ENCODE results near the gene CNN3.
A peak's percentile ranks its signal among the peaks of the same experiment; 100 is the strongest.

The CNN3 gene

GRCh38 chr1:94926915-94927404 lies at the start of gene CNN3:
TSS of gene CNN3 (minus strand) at chr1:94927110. CDS start at chr1:94926894, 216 bp downstream.
- peak; percentile 66 for DNase-seq

DNA sequence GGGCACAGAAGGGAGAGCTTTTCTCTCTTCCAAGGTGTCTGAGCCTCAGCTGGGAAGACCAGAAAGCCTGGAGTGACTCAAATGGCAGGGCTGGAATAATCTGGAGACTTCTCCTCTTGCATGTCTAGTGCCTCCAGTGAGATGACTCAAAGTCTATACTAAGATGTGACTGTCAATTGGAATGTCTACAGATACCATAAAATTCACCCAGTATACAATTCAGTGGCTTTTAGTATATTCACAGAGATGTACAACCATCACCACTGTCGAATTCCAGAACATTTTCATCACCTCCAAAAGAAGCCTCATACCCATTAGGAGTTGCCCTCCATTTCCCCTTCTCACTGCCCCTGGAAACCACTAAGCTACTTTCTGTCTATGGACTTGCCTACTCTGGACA lies 47.9 kb upstream of the CNN3 start:
- DNase-seq, result no peak

DNA sequence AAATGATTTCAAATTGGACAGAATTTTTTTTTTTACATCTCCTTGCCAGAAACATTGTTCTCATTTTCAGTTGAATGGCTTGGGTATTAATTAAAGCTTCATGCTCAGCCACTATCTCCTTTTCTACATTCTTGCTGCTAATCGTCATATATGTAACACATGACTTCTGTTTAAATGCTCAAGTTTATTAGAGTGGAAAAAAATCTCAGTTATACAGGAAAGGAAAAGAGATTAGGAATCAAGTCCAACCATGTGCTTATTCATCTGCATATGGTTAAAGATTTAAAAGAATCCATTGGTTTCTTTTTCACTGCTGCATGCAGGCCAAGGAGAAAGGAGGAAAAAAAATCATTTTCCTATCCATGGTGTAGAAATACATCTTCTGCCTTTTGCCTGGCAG lies 47.3 kb upstream of the CNN3 start:
- DNase-seq, result no peak

DNA sequence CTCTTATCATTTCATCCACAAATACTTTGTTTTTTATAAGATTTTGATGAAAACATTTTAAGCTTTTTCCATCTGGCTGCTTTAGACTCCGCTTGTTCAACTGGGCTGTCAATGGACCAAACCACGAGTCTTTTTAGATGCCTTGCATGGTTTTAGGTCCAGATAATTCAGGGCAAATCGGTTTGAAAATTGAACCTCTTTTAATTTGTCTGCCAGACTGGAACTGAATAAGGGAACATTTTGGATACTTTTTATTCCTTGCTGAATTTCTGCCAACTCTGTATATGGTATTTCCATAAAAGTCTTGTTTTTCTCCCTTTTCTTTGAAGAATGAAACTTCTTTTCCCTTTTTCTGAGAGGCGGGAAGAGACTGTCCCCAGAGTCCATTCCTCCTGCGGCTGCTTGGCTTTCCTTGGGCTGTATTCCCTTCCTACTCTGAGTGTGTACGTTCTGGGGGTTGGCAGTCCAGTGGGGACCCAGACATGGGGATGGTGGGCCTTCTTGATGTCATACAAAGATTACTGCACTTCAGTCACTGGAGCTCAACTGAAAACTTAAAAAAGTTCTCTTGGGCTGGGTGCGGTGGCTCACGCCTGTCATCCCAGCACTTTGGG lies 46.5 kb upstream of the CNN3 start:
- no peak for DNase-seq

GRCh38 chr1:94971491-94971924 lies 44.6 kb upstream of the CNN3 start:
- DNase-seq, result no peak

- no peak for DNase-seq
Observed at GRCh38 chr1:94970783-94971182, 43.9 kb upstream of the CNN3 start.

- DNase-seq, result no peak
Observed at GRCh38 chr1:94969137-94969536, 42.2 kb upstream of the CNN3 start.

DNA sequence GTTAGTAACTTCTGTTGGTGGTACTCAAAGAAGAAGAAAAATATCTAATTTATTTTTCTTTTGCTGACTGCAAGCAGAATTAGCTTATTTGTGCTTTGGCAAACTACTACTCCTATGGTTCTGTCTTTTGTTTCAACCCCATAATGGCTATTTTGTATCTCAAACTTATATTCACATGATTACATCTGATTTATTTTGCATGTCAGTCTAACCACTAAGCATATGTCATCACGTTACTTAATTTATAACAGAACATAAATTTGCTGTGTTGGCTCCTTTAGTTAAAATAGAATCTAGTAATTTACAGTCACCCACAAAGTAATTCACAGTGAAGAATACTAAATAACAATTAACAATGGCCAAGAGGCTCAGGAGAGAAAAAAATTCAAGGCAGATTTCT lies 39.1 kb upstream of the CNN3 start:
- DNase-seq, result no peak

DNA sequence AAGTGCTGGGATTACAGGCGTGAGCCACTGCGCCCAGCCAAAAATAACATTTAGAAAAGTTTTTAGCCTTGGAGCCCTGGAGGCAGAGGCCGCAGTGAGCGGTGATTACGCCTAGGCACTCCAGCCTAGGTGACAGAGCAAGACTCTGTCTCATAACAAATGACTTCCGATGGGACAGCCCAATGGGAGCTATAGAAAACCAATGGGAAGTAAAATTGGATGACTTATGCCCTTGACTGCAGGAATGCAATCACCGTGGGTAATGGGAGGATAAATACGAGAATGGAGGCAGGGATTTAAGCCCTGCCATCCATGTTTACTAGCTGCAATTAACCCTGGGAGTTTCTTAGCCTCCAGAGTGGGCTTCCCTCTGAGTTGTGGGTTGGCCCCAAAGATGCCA lies 37.0 kb upstream of the CNN3 start:
- no peak for DNase-seq

- no peak for DNase-seq
Observed at GRCh38 chr1:94962409-94963265, 35.7 kb upstream of the CNN3 start.

DNA sequence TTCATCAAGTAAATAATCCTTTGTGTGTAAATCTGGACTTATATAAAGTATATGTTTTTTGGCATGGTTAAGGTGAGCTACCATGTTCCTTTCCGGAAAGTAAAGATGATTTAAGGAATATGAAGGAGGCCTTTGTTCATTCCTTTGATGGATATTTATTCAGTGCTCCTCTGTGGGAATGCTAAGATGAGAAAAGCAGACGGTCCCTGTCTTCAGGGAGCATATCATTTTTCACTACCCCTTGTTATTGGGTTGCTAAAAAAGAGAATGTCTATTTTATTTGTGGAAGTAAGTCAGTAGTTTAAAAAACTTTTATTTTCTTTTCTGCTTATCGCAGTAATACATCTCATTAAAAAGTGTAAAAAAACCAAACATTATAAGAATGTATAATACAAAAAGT lies 35.1 kb upstream of the CNN3 start:
- DNase-seq, result no peak

DNA sequence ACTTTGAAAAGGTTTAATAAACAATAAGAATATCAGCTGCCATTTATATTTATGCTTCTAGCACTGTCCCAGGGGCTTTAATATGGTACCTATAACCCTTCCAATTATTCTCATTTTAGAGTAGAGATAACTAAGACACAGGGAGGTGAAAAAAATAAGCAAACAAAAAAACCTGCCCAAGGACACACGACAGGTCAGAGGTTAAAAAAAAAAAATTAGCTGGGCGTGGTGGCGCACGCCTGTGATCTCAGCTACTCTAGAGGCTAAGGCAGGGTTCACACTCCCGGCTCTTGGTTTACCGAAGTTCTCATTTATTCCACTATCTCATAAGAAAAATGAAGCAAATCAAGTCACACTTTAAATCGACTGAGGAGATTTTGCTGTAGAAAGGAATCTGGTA lies 34.7 kb upstream of the CNN3 start:
- DNase-seq, result no peak

- no peak for DNase-seq
Observed at GRCh38 chr1:94958081-94958480, 31.2 kb upstream of the CNN3 start.

DNA sequence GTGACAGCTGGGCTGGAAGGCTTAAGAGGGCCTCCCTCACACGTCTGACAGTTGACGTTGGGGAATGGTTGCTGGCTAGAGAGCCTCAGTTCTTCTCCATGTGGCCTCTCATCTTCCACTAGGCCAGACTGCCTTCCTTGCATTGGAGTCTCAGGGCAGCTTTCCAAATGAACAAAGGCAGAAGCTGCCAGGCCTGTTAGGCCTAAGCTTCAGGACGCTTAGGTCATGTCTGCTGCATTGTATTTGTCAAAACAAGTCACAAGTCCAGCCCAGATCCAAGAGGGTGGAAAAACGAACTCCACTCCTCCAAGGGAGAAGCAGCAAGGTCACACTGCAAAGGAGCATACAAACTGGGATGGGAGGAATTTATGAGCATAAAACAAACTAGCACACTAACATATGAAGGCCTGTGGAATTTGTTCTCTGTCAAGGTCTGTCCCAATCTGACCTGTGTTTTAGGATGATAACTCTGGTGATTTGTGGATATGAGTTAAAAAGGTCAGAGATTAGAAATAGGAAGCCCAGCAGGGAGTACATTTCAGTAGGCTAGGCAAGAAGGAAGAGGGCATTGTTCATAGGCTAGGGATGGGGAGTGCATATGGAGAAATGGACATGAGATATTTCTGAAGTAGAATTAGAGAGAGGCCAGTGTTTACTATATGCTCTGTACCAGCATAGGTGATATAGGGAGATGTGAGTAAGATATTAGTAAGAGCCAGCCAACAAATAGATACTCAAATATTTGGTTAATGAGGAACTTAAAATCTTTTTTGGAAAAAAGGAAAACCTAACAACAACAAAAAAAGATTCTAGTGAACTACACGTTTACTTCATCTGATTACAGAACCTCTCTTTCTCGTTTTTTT lies 29.1 kb upstream of the CNN3 start:
- no peak for DNase-seq

DNA sequence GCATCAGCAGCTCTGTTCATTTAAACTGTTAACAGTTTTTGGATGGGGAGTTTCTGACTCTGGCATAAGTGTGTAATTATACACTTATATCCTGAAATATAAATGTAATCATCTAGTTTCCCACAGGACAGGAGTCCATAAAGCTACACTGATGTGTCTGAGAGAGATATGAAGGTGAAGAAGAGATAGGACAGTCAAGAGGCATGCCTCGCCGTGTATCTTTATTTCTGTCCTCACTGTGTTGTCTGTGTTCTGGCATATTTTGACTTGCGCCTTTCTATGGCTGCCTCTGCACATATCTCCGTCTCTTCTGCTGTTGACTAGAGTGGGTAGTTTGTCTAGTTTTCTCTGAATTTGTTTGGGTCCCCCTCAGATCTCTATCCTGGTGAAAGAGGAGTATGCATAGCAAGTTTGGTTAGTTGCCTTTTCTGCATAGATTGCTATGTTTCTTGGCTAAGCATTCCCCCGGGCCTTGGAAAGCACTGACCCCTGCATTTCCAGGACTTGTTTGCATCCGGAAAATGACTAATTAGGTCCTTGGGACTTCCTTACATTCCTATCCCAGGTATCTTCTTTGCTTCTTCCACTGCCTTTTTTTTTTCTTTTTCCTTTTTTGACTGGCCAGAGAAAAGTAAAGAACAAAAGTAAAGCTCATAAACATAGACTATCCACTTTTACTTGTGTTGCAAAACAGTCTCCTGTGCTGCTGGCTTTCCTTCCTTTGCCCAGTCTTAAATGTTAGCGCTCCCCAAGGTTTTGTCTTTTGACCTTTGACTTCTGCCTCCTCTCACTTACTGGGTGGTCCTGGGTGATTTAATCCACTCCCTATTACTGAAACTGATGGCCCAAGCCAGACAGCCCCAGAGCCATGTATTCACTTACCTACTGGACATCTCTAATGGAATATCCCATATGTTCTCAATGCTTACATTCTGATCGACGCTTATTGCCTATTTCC lies 27.6 kb upstream of the CNN3 start:
- DNase-seq, result no peak

DNA sequence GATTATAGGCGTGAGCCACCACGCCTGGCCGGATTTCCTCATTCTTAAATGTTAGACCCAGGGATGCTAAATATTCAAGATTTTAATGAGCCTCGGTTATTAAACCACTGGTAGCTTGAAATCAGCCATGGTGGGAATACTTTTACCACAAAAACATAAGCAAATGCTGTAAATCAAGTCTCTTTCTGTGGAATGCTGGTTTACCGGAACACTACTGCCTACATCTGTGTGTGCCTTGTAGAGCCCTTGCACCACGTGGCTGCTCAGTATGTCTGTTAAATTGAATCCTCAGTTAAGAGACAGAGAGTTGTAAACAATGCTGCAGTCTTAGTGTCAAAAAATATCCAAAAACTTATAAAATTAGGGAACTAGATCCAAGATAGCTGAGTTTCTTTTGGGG lies 26.8 kb upstream of the CNN3 start:
- DNase-seq, result no peak

- DNase-seq, result no peak
Observed at GRCh38 chr1:94953107-94953506, 26.2 kb upstream of the CNN3 start.

- no peak for DNase-seq
Observed at GRCh38 chr1:94952539-94952938, 25.6 kb upstream of the CNN3 start.

GRCh38 chr1:94951509-94952208 lies 24.7 kb upstream of the CNN3 start:
- DNase-seq, result no peak

GRCh38 chr1:94951046-94951445 lies 24.1 kb upstream of the CNN3 start:
- no peak for DNase-seq
